22Rv1 (cell line): ENCODE data around the gene MYCL.

Experiments used
- H3K27ac ChIP-seq: fragments of 450-650 bp; 2 replicates; pipeline ENCODE4 v1.5.1; 2017
- CTCF ChIP-seq: fragments of 450-650 bp; IDR thresholded peaks from 2 replicates; pipeline ENCODE4 v1.5.1; 2017; ENCODE audit warnings: mild to moderate bottlenecking
- ZFX ChIP-seq: fragments of 450-650 bp; IDR thresholded peaks from 2 replicates; pipeline ENCODE4 v1.6.1; 2017; ENCODE audit warnings: antibody characterized with exemption, borderline replicate concordance

Gene MYCL

GRCh38 chr1:39940980-39941871 is 39.5 kb upstream of the MYCL start:
- no peak overlapping the region for H3K27ac ChIP-seq
- no peak for TF ChIP-seq ZFX
- no peak for TF ChIP-seq CTCF

- H3K27ac ChIP-seq: no peak overlapping the region
- TF ChIP-seq ZFX: no peak
- no peak for TF ChIP-seq CTCF
Observed at GRCh38 chr1:39940253-39940652, 38.5 kb upstream of the MYCL start.

GRCh38 chr1:39938856-39939255 is 37.1 kb upstream of the MYCL start:
- no peak for TF ChIP-seq ZFX
- no peak for TF ChIP-seq CTCF
- H3K27ac ChIP-seq: no peak overlapping the region

- H3K27ac ChIP-seq: no peak overlapping the region
- TF ChIP-seq ZFX (no peak), CTCF (no peak)
Observed at GRCh38 chr1:39936724-39937491, 35.2 kb upstream of the MYCL start.

- H3K27ac ChIP-seq: no peak overlapping the region
- TF ChIP-seq ZFX (no peak), CTCF (no peak)
Observed at GRCh38 chr1:39933956-39934941, 32.5 kb upstream of the MYCL start.

GRCh38 chr1:39928809-39929587 is 27.3 kb upstream of the MYCL start:
- H3K27ac ChIP-seq: no peak overlapping the region
- TF ChIP-seq CTCF: no peak
- TF ChIP-seq ZFX: no peak
